ENCODE data around the gene NTN4.

The NTN4 gene

DNA sequence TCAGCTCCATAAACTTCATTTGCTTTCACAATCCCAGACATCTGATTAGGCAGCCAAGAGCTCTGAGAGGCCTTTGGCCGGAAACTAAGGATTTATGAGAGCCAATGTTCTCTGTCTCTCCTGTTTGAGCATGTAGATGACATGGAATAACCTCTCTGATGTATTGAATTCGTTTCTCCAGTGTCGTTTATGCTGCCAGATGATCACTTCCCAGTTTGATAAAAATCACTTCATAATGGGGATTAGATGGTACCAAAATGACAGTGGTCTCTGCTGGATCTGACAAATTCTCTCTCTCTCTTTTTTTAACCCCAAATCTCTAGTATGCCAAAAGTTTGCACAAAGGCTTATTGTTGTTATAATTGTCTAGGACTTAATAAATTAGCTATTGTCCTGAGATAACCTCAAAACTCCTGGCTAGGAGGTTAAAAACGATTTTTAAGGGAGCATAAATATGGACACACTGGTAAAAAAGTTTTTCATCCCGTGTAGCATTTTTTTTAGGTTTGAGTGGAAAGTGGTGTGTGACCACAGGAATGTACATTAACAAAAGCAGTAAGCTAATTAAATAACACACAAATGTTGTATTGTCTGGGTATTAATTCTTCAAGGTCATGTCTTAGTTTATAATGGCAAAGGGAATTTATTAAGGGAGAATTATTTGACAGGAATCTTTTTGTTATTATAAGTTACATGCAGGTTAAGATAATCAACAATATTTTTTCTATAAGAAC, 156.7 kb downstream of the NTN4 start:
- in situ Hi-C loops (cut with HindIII; ENCODE audit: low sequenced_read_pairs) = no loop called here

DNA sequence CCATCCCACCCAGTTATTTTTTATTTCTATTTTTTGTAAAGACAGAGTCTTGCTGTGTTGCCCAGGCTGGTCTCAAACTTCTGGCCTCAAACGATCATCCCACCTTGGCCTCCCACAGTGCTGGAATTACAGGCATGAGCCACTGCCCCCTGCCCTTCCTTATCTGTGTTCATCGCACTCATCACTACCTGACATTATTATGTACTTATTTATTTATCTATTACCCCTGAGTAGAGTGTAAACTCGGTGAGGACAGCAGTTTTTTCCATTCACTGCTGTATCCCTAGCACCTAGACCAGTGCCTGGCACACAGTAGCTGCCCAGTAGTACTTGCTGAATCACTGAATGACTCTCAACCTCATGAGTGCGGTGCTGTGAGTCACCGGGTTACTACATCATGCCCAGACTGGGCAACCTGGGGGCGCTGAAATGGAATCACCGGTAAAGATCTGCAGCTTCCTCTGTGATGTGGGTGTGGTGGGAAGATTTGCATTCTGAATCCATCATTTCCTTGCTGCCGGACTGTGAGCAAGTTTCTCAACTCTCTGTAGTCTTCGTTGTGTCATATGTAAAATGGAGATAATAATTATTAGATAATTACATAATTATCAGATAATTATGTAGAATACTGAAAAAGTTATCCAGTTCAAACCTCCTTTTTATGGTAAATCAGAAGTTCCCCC, 157.4 kb downstream of the NTN4 start:
- in situ Hi-C loops (cut with HindIII; ENCODE audit: low sequenced_read_pairs) = no loop called here

- in situ Hi-C loops (cut with HindIII; ENCODE audit: low sequenced_read_pairs) = no loop called here
Measured at GRCh38 chr12:95630496-95630895, 160.1 kb downstream of the NTN4 start.

- in situ Hi-C loops (cut with HindIII; ENCODE audit: low sequenced_read_pairs) = no loop called here
Measured at GRCh38 chr12:95629392-95629791, 161.2 kb downstream of the NTN4 start.

GRCh38 chr12:95626854-95627253, 163.7 kb downstream of the NTN4 start:
- in situ Hi-C loops (cut with HindIII; ENCODE audit: low sequenced_read_pairs) = no loop called here

GRCh38 chr12:95625012-95625411, 165.6 kb downstream of the NTN4 start:
- in situ Hi-C loops (cut with HindIII; ENCODE audit: low sequenced_read_pairs) = no loop called here

- in situ Hi-C loops (cut with HindIII; ENCODE audit: low sequenced_read_pairs) = loop anchor here (25.0 kb wide), 1 partner anchor 188 kb away; no protein-coding TSS in a partner anchor
Measured at GRCh38 chr12:95624589-95624988, 166.0 kb downstream of the NTN4 start.

- in situ Hi-C loops (cut with HindIII; ENCODE audit: low sequenced_read_pairs) = loop anchor here (25.0 kb wide), 1 partner anchor 189 kb away; no protein-coding TSS in a partner anchor
Measured at GRCh38 chr12:95623554-95624170, 166.9 kb downstream of the NTN4 start.

DNA sequence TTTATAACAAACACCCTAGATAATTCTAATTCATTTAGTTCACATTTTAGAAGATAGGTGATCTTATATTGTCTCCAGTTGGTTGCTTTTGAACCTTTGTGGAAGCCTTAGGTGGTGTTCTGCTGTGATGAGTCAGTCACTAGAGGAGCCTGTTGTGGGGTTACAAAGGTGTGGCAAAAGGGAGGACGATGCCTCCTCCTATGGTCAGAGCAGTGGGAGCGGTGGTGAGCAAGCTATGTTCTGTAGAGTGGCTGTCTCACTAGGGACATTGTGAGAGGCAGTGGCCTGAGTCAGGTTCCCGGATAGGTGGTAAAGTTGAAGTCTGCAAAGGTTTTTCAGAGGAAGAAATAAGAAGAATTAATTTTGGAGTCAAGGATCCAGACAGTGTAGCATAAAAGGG, 167.7 kb downstream of the NTN4 start:
- in situ Hi-C loops (cut with HindIII; ENCODE audit: low sequenced_read_pairs) = loop anchor here (25.0 kb wide), 1 partner anchor 189 kb away; no protein-coding TSS in a partner anchor

DNA sequence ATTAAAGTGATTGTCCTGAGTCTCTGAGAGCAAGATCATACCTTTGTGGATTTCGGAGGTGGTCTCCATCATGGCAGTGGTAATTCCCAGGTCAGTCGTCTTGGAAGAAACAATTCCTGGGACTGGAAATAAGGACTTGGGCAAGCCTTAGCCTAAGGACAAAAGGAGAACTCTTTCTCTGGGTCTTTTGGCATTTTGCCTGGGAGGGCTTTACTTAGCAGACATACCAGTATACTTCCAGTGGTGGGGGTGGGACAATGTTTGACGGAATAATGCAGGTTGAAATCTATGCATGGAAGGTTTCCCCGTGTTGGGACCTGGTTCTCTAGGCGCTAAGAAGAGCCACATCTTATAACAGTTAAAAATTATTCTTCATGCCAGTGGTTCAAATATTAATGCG, 168.8 kb downstream of the NTN4 start:
- in situ Hi-C loops (cut with HindIII; ENCODE audit: low sequenced_read_pairs) = loop anchor here (25.0 kb wide), 1 partner anchor 191 kb away; no protein-coding TSS in a partner anchor

- in situ Hi-C loops (cut with HindIII; ENCODE audit: low sequenced_read_pairs) = loop anchor here (25.0 kb wide), 1 partner anchor 192 kb away; no protein-coding TSS in a partner anchor
Measured at GRCh38 chr12:95620171-95620570, 170.4 kb downstream of the NTN4 start.

DNA sequence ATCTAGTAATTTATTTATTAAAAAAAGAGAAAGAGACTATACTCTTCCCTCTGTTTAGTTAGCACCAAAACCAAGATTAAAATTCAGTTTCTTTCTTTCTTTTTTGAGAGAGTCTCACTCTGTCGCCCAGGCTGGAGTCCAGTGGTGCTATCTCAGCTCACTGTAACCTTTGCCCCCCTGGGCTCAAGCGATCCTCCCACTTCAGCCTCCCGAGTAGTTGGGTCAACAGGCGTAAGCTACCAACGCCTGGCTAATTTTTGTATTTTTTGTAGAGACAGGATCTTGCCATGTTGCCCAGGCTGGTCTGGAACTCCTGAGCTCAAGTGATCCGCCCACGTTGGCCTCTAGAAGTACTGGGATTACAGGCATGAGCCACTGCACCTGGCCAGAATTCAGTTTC, 174.1 kb downstream of the NTN4 start:
- in situ Hi-C loops (cut with HindIII; ENCODE audit: low sequenced_read_pairs) = loop anchor here (25.0 kb wide), 1 partner anchor 196 kb away; no protein-coding TSS in a partner anchor

DNA sequence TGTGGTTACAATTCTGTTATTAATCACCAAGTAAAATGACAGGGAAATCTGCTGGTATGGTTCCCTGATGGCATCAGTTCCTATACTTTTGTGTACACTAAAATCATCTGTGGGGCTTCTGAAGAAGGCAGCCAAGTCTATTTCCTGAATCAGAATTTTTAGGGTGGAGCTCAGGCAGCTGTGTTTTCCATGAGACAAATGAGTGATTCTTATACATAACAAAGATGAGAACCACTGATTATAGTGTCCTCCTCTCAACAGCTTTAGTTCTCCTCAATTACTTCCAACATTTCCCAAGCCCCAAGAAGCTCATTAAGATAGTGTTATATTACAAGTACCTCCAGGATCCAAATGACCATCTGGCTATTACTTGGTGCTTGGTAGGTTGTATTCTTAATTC, 174.8 kb downstream of the NTN4 start:
- in situ Hi-C loops (cut with HindIII; ENCODE audit: low sequenced_read_pairs) = loop anchor here (25.0 kb wide), 1 partner anchor 197 kb away; no protein-coding TSS in a partner anchor

DNA sequence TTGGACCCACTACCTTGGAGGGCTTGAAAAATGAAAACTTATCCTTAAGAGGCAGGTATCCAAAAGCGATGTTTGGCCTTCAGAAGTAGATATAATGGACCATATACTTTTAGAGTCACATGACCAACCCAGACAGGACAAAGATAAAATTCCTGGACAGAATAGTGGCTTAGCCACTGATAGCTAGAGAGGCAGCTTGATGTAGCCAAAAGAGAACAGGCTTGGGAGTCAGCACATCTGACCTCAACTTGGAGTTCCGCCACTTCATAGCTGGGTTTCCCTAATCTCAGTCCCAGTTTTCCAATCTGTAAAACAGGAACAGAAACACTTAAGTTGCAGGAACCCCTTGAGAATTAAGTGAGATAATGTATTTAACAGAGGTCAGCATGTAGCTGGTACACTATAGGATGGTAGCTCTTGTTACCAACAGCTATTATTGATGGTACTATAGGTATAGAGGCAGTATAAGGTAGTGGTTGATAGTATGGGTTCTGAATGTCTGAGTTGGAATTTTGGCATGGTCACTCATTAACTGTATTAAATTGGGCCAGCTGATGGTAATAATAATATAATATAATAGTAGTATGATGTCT, 176.1 kb downstream of the NTN4 start:
- in situ Hi-C loops (cut with HindIII; ENCODE audit: low sequenced_read_pairs) = loop anchor here (25.0 kb wide), 1 partner anchor 198 kb away; no protein-coding TSS in a partner anchor

GRCh38 chr12:95613021-95613420, 177.5 kb downstream of the NTN4 start:
- in situ Hi-C loops (cut with HindIII; ENCODE audit: low sequenced_read_pairs) = loop anchor here (25.0 kb wide), 1 partner anchor 199 kb away; no protein-coding TSS in a partner anchor

DNA sequence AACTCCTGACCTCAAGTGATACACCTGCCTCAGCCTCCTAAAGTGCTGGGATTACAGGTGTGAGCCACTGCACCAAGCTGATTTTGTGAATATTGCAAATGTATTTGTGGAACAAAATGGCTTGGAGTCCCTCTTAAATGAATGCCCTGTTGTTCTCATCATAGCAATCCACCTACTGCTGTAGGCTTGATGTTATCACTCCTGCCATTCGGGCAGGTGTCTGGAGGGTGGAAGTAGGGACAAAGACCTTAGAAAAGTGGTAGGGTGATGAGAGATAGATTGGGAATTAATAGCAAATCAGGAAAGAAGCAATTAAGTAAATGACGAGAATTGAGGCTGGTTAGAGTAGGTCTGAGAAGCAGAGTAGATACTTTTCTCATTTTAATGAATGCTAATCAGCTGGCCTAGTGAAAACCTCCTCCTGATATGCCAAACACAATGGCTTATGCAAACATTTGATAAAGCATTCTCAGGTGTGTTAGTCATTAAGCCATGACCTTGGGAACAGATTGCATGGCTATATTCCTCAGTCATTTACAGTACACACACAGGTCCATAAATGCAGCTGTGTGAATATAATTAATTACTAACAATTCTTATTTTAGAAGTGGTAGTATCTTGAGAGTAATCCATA, 178.8 kb downstream of the NTN4 start:
- in situ Hi-C loops (cut with HindIII; ENCODE audit: low sequenced_read_pairs) = loop anchor here (25.0 kb wide), 1 partner anchor 201 kb away; no protein-coding TSS in a partner anchor

DNA sequence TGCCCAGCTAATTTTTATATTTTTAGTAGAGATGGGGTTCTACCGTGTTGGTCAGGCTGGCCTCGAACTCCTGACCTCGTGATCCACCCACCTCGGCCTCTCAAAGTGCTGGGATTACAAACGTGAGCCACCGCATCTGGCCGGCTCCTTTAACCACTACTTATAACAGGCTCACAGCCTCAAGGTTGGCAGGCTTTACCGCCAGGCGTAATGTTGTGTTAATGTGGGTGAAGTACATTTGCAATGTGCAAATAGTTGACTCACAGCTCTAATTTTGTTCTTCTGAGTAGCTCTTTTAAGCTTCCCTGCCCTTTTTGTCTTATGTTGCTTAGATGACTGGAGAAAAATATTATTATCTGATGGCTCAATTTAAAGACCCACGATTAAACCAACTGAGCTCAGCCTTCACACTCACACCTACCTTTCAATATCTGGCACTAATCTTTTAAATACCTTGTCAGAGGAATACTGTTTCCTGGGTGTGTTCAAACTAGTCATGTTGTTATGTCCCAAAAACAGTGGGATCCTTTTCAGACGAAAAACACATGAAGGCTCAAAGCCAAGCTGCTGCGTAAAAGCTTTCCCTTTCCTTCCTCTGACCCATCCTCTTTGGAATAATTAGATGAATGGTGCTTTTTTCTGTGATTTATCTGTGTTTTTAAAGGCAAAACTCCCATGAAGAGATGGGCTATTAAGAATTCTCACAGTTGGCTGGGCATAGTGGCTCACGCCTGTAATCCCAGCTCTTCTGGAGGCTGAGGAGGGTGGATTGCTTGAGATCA, 182.1 kb downstream of the NTN4 start:
- in situ Hi-C loops (cut with HindIII; ENCODE audit: low sequenced_read_pairs) = loop anchor here (25.0 kb wide), 1 partner anchor 204 kb away; no protein-coding TSS in a partner anchor
